ENCODE data around the gene CEBPB.

Gene CEBPB

GRCh38 chr20:50230871-50231560 is 40.4 kb downstream of the CEBPB start:
- FAIRE-seq, result no peak

DNA sequence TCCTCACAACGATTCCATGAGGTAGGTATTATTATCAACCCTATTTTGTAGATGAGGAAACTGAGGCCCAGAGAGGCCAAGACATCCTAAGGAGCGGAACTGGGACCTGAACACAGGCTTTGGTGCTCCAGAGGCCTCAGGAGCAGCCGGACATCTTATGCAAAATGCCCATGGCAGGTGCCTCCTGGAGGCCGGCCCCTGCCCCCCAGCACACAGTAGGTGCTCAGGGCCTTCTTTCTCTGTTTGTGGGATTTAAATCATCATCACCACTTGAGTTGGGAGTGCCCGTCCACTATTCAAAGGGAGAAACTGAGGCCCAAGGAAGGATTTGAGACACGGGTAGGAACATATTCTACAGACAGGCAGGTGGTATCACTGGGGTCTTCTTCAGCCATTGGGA is 41.2 kb downstream of the CEBPB start:
- no peak for FAIRE-seq

DNA sequence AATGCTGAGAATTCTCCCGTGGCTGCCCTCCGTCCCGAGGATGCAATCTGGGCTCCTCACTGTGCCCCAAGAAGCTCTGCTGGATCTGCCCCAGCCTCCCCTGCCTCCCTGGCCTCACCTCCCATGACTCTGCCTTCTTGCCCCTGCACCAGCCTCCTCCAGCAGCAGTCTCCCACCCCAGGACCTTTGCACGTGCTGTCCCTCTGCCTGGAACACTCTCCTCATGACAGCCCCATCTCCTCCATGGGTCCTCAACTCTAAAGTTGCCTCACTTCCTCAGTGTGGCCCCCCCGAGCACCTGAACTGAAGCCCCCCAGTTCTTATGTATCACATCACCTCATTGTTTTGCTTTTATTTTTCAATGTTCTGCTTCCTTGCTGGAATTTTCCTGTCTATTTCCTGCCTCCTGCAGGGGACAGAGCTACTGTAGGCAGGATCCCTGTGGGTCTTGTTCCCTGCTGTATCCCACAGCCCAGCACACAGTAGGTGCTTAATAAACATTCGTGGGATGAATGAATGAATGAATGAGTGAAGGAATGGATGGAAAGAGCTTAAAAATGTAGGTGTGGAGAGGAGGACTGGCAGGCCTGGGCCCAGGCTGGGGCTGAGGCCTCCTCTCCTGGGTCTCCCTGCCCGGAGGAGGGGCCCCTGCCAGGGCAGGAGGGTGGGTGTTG is 42.2 kb downstream of the CEBPB start:
- no peak for FAIRE-seq

DNA sequence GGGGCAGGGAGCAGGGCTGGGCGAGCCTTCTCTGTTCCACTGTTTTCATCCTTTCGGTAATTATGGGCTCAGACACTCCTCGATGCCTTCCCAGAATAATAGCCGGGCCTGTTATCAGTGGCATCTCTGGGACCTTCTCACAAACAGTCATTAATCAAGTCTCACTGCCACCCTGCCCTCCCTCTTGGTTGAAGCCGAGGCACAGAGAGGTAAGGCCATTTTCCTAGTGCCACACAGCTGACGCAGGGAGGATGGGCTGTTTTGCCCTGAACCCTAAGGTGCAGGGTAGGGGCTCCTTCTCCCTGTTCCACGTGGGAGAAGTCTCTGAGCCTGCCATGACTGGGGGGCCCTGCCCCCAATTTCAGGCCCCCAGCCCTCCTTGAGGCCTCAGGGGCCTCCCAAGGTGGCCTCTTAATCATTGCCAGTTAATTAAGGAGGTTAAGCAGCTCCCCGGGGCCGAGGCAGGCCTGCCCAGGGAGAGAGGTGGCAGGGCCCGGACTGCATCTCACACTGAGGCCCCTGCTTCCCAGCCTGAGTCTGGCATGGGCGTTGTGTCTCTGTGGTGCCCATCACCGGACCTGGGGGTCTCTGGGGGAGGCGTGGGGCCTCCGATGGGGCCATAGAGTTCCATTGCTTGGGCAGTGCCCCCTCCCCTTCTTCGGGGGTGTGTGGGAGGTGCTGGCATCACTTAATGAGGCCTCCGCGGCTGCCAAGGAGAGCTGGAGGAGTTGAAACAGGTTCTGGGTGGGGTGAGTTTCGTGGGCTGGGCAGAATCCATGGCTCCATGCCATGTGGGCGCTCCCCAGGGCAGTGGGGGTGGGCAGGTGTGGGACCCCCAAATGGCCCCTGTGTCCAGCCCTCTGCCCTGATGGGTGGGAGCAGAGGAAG is 42.9 kb downstream of the CEBPB start:
- FAIRE-seq, result no peak

DNA sequence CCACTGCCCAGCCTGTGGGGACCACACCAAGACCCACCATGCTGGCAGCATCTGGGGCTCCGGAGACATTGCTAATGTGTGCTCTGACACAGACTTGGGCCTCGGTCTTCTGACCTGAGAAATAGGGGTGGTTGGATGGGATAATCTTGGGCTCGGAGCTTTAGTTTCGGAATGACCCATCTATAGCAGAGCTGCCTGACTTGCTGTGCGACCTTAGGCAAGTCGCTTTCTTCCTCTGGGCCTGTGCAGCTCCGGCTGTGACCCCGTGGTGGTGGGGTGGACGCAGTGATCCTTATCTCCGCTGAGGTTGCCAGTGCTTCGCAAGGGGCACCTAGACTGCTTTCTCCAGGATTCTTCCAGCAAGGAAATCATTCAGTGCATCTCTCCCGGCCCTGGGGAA is 43.7 kb downstream of the CEBPB start:
- no peak for FAIRE-seq

DNA sequence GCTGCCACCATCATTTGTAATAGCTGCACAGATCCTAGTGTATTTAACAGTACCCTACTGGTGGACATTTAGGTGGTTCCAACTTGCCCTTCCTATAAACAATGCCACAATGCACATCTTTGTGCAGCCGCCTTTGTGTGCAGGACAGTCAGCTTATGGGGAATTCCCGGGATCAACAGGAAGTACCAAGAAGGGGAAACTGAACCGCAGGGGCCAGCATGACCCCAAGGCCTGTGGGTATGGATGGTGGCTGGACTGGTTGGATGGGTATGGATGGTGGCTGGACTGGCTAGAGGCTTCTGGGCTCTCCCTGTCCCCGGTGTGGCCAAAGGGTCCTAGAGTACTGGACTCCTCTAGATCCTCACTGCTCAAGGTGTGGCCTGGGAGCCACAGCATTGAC is 46.7 kb downstream of the CEBPB start:
- no peak for FAIRE-seq

DNA sequence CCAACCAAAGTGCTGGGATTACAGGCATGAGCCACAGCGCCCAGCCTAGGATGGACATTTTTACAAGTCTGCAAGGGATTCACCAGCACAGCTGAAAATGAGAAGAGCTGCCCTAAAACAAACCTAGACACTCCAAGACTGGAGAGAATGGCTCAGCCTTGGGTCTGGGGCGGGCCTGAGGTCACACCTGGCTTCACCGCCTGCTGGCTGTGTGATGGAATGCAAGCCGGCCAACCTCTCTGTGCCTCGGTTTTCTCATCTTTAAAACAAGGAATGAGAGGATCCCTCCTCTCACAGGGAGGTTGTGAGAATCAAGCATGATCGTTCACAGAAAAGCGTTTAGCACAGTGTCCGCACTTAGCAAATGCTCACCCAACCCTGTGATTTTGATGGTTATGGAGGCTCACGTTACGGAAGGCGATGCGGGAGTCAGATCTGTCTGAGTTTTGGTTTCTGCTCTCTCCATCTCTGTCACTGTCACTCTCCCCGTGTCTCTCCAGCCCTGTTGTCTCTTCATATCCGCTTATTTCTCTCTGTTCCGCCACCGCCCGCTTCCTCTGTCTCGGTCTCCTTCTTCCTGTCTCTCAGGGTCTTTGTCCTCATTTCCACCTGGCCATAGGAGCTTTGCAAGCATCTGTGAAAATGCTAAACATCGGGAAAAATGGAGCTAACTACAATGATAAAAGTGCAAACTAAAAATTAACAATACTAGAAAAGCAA is 47.6 kb downstream of the CEBPB start:
- no peak for FAIRE-seq

GRCh38 chr20:50240092-50240491 is 49.5 kb downstream of the CEBPB start:
- no peak for FAIRE-seq

DNA sequence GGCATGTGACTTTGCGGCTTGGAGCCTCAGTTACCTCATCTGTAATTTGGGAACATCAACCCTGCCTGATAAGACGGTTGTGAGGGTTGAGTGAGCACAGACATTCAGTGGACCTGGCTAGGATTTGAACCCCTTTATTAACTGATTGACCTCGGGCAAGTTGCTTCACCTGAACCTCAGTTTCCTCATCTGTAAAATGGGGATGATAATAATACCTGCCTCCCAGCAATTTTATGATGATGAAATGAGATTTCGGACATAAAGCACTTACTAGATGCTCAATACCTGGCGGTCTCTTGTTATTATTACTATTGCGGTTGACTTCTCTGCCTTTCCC is 51.5 kb downstream of the CEBPB start:
- no peak for FAIRE-seq
